HEK293 (cell line): Measurements from ENCODE around the gene CLSTN1.

Experiments
- CTCF ChIP-seq: fragments of 450-650 bp; formaldehyde crosslinking; IDR thresholded peaks from 2 replicates; pipeline ENCODE4 v1.5.1; 2016; ENCODE audit warnings: missing biosample characterization, missing genetic modification characterization
- HOXC10 ChIP-seq: sonication (generic); formaldehyde crosslinking; IDR thresholded peaks from 2 replicates; pipeline ENCODE4 v1.8.1; 2023; ENCODE audit warnings: mild to moderate bottlenecking, missing genetic modification reagents
- REPIN1 ChIP-seq: fragments of 450-650 bp; formaldehyde crosslinking; IDR thresholded peaks from 2 replicates; pipeline ENCODE4 v1.5.1; 2017; ENCODE audit warnings: missing biosample characterization, missing genetic modification characterization, low read depth
- REST ChIP-seq: fragments of 450-650 bp; formaldehyde crosslinking; IDR thresholded peaks from 2 replicates; pipeline ENCODE4 v1.5.1; 2016; ENCODE audit warnings: missing biosample characterization, missing genetic modification characterization
- ZNF138 ChIP-seq: fragments of 450-650 bp; formaldehyde crosslinking; IDR thresholded peaks from 2 replicates; pipeline ENCODE4 v1.5.1; 2016; ENCODE audit warnings: missing biosample characterization, missing genetic modification characterization, borderline replicate concordance
- ZNF24 ChIP-seq: fragments of 450-650 bp; formaldehyde crosslinking; IDR thresholded peaks from 2 replicates; pipeline ENCODE4 v1.5.1; 2016; ENCODE audit warnings: missing biosample characterization, missing genetic modification characterization
- ZNF416 ChIP-seq: fragments of 450-650 bp; formaldehyde crosslinking; IDR thresholded peaks from 2 replicates; pipeline ENCODE4 v1.5.1; 2016; ENCODE audit warnings: missing biosample characterization, missing genetic modification characterization

- TF ChIP-seq ZNF24 (tag by site-specific recombination) (no peak), CTCF (tag by site-specific recombination) (no peak), REPIN1 (no peak), ZNF138 (no peak), HOXC10 (CRISPR knock-in tag) (no peak), ZNF416 (no peak), REST (no peak)
Measured at GRCh38 chr1:9860887-9861286, 37.1 kb upstream of the CLSTN1 start.
